HepG2 (cell line): Measurements from ENCODE around the gene ALDH1A2. TPM values are rescaled to one million over a fixed set of nuclear protein-coding genes. Genes with fewer than 3 reads are reported as not detected.

Source experiments
- ATAC-seq: fragments of 200-7000 bp; cut with Tn5 transposase; 3 replicates; pipeline ENCODE4 v1.9.1; 2020; ENCODE audit warnings: mild to moderate bottlenecking, moderate library complexity
- BruUV-seq: library from RNA; stranded (reverse); fragments of 400-500 nt; replicated peaks from 2 replicates; lab custom pipeline; 2021; lab: Mats Ljungman, UMichigan
- CTCF ChIA-PET: fragments of 300-600 bp; formaldehyde crosslinking; extraction: SDS; loops from one replicate; lab custom pipeline; 2021; ENCODE audit warnings: low total read pairs, inconsistent platforms, low intra/inter-chr PET ratio; lab: Yijun Ruan, JAX
- POLR2A ChIA-PET: fragments of 350-600 bp; sonication (Branson Sonifier 250); formaldehyde crosslinking; loops from one replicate; lab custom pipeline; 2020; ENCODE audit warnings: antibody characterized with exemption, inconsistent platforms; lab: Yijun Ruan, JAX
- DNase-seq: peaks from one replicate; pipeline ENCODE4 v3.0.0-alpha.2; 2015; ENCODE audit warnings: low spot score
- FAIRE-seq: peaks from 3 replicates; lab custom pipeline; 2011; peaks lifted over from hg19 to GRCh38; lab: Jason Lieb, UNC
- H2AFZ ChIP-seq: one replicate; pipeline ENCODE4 v1.6.1; 2011; ENCODE audit warnings: low read length, inconsistent platforms
- H3K27ac ChIP-seq: fragments of 300-600 bp; 3 replicates; pipeline ENCODE4 v1.8.0; 2011; ENCODE audit warnings: mixed run types, mild to moderate bottlenecking, mixed read lengths, low read length, inconsistent platforms; ENCODE audit not compliant: insufficient read depth; ENCODE audit errors: extremely low read length
- H3K27me3 ChIP-seq, 2 experiments: fragments of 200-600 bp in 1 of 2; 2 replicates in 1 of 2; 3 replicates in 1 of 2; pipeline versions ENCODE4 v1.6.0 to v1.8.0; 2011; ENCODE audit warnings: low read length in 2 of 2, mild to moderate bottlenecking in 2 of 2, moderate library complexity in 2 of 2, inconsistent platforms in 1 of 2; ENCODE audit not compliant: insufficient read depth in 2 of 2, control insufficient read depth in 1 of 2
- H3K36me3 ChIP-seq, 2 experiments: fragments of 200-600 bp in 1 of 2; replicated peaks in 1 of 2; 2 replicates in 1 of 2; 3 replicates in 1 of 2; pipeline versions ENCODE4 v1.5.1 to v1.8.0; 2011; ENCODE audit warnings: low read length in 2 of 2, inconsistent platforms in 1 of 2; ENCODE audit not compliant: insufficient read depth in 2 of 2, control insufficient read depth in 1 of 2
- H3K4me1 ChIP-seq: 2 replicates; pipeline ENCODE4 v1.5.1; 2012; ENCODE audit warnings: low read length, inconsistent platforms; ENCODE audit not compliant: insufficient read depth
- H3K4me2 ChIP-seq: 2 replicates; pipeline ENCODE4 v1.6.0; 2011; ENCODE audit warnings: low read depth, low read length, inconsistent platforms
- H3K4me3 ChIP-seq, 3 experiments: fragments of 200-600 bp in 1 of 3; sonication (generic), shearing (Covaris generic) in 1 of 3; replicated peaks in 1 of 3; 2 replicates each; pipeline ENCODE4 v1.5.1; 2011 to 2016; ENCODE audit warnings: low read length in 3 of 3, inconsistent platforms in 2 of 3, low read depth in 2 of 3, mild to moderate bottlenecking in 2 of 3, control low read depth in 1 of 3, mixed read lengths in 1 of 3; ENCODE audit not compliant: insufficient read depth in 1 of 3
- H3K79me2 ChIP-seq: one replicate; pipeline ENCODE4 v1.6.1; 2011; ENCODE audit warnings: low read length, inconsistent platforms; ENCODE audit not compliant: insufficient read depth
- H3K9ac ChIP-seq: 2 replicates; pipeline ENCODE4 v1.6.0; 2011; ENCODE audit warnings: mild to moderate bottlenecking, low read depth, low read length, inconsistent platforms; ENCODE audit not compliant: insufficient read depth
- H3K9me3 ChIP-seq: 2 replicates; pipeline ENCODE4 v1.5.1; 2012; ENCODE audit warnings: mild to moderate bottlenecking, low read length
- H4K20me1 ChIP-seq: 2 replicates; pipeline ENCODE4 v1.6.0; 2011; ENCODE audit warnings: inconsistent platforms, mild to moderate bottlenecking, low read length, moderate library complexity; ENCODE audit not compliant: insufficient read depth
- CEBPB ChIP-seq: IDR thresholded peaks from 2 replicates; pipeline ENCODE4 v1.6.1; 2011; ENCODE audit warnings: low read depth, low read length, improper control_type of control experiment, borderline replicate concordance
- CEBPZ ChIP-seq: IDR thresholded peaks from 2 replicates; pipeline ENCODE4 v1.6.1; 2012; ENCODE audit warnings: low read length, improper control_type of control experiment
- WGBS: methylation state at CpG from one replicate; pipeline ENCODE4 v1.1.6; 2017; ENCODE audit warnings: low lambda C conversion rate; 5-methylcytosine and 5-hydroxymethylcytosine counted together
- in situ Hi-C: cut with HindIII; loops from 2 replicates; pipeline ENCODE4 v1.10.0; 2017; ENCODE audit warnings: low pct_unique_long_range_greater_than_20kb; ENCODE audit not compliant: extremely low pct_ligation_motif_present
- intact Hi-C: fragments of 100-400 bp; cut with micrococcal nuclease; formaldehyde crosslinking; loops from one replicate; pipeline ENCODE4 v1.10.0; 2022; ENCODE audit not compliant: unreplicated experiment
- polyA plus RNA-seq, 8 experiments: library from polyadenylated mRNA; depleted of rRNA in 3 of 8; stranded (reverse) in 7 of 8; unstranded in 1 of 8; fragments of >200 nt; fragmentation: Illumina TruSeq in 4 of 8; extraction: Trizol in 4 of 8; gene quantifications; 2 replicates each; pipeline versions ENCODE4 v1.2.1 to v1.2.3, GENCODE V29; 2011 to 2016; ENCODE audit warnings: low read depth in 4 of 8, missing spikeins in 1 of 8, mixed read lengths in 1 of 8; ENCODE audit not compliant: insufficient read depth in 1 of 8
- total RNA-seq, 5 experiments: library from RNA; depleted of rRNA; stranded (reverse); fragments of >200 nt; fragmentation: Illumina TruSeq; extraction: Trizol; gene quantifications; 2 replicates each; pipeline ENCODE4 v1.2.3, GENCODE V29; 2016; ENCODE audit warnings: low read depth in 1 of 5

Gene ALDH1A2
- total and polyA plus RNA-seq, 2 of the 13 experiments (the other 11 are each of a cell fraction or from before 2014, with no cell fraction given), result 0.64 to 0.90 TPM

GRCh38 chr15:58021332-58022230 lies 43.9 kb downstream of the ALDH1A2 start:
- no TSS peak for BruUV-seq
- POLR2A ChIA-PET, result no interaction called here
- in situ Hi-C loops, result no loop called here

More at GRCh38 chr15:58021332-58022230, 43.9 kb downstream of the ALDH1A2 start:
- Histone ChIP-seq H3K9me3 (peaks cover 12% of the 10 kb centered on the region), H3K9ac (no peak overlapping the region), H3K4me2 (no peak overlapping the region), H3K36me3 (no peaks in the 10 kb centered on the region), H3K27ac (no peak overlapping the region), H4K20me1 (no peaks in the 10 kb centered on the region), H2AFZ (no peak overlapping the region), H3K4me3 (no peak overlapping the region), H3K79me2 (no peaks in the 10 kb centered on the region), H3K27me3 (0 out of 5 replicates have a peak, but pooled peaks cover 0 to 4% of the 10 kb centered on the region in 2 experiments), H3K4me1 (no peaks in the 10 kb centered on the region)
- TF ChIP-seq CEBPZ (no peak), CEBPB (0 out of 2 replicates have a peak, but pooled peaks have one; percentile 5)
- ATAC-seq (no peak), FAIRE-seq (no peak), DNase-seq (no peak)
- CTCF ChIA-PET, result no interaction called here
- intact Hi-C loops, result no loop called here
- 2% methylated on average over 7 of the region's 9 CpGs for WGBS
